ENCODE measurements around the gene NEXN.

The NEXN gene

DNA sequence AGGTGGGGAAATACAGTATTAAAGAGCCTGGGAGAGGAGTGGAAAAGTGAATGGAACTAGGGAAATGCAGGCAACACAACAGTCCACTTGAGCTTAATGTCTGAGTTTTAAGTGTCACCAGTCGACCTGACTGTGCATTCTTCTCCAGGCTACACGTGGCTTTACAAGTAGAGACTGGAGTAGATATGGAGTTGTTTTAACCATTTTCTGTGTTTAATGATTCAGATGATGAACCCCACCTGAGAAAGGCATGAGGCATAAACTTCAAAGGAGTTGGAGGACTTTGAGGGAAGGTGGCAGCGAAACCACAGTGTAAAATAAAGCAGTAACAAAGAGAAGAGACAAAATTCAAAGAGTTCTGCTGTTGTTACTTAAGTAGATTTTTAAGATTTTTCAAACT, 77.9 kb downstream of the NEXN start:
- TF ChIP-seq, protein P1, sequence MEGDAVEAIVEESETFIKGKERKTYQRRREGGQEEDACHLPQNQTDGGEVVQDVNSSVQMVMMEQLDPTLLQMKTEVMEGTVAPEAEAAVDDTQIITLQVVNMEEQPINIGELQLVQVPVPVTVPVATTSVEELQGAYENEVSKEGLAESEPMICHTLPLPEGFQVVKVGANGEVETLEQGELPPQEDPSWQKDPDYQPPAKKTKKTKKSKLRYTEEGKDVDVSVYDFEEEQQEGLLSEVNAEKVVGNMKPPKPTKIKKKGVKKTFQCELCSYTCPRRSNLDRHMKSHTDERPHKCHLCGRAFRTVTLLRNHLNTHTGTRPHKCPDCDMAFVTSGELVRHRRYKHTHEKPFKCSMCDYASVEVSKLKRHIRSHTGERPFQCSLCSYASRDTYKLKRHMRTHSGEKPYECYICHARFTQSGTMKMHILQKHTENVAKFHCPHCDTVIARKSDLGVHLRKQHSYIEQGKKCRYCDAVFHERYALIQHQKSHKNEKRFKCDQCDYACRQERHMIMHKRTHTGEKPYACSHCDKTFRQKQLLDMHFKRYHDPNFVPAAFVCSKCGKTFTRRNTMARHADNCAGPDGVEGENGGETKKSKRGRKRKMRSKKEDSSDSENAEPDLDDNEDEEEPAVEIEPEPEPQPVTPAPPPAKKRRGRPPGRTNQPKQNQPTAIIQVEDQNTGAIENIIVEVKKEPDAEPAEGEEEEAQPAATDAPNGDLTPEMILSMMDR (conservative IDR thresholded peaks at IDR 0.05; ENCODE audit: control insufficient read depth, insufficient read depth, low read depth, low read length) = no peak
- DNase-seq (ENCODE audit: low read depth) = no peak
- H3K4me3 ChIP-seq (ENCODE audit: control insufficient read depth, low read depth, low read length) = no peak overlapping the region

DNA sequence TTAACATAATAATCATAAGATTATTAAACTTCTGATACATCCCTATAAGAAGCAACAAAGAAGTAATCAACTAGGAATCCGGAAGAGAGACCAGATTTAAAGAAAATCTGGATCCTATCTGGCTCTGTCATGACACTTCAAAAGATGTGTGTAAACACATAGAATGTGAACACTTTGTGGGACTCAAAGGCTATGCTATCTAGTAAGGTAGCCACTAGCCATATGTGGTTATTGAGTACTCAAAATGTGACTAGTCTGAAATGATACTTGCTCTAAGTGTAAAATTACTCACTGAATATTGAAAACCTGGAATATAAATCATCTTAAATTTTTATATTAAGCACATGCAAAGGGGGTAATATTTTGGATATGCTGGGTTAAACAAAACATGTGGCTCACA, 81.8 kb downstream of the NEXN start:
- TF ChIP-seq, protein P1 (conservative IDR thresholded peaks at IDR 0.05; ENCODE audit: control insufficient read depth, insufficient read depth, low read depth, low read length) = no peak
- DNase-seq (ENCODE audit: low read depth) = peak; percentile 20
- no peak overlapping the region for H3K4me3 ChIP-seq (ENCODE audit: control insufficient read depth, low read depth, low read length)

DNA sequence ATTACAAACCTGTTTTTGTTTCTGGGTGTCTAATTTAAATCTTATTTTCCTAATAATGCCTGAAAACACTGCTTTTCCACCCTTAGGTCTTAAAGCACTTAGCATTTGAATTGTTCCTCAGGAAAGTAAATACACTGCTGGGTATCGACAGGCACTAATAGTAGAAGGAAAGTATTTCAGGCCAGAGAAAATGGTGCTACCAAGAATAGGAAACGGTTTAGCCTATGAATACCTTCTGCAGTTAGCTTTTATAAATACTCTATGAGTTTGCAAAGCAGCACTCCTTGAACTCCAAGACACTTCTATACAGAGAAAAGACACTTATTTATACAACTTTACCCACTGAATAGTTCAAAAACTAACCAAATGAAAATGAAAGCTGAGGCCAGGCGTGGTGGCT, 83.7 kb downstream of the NEXN start:
- DNase-seq (ENCODE audit: low read depth) = no peak
- no peak overlapping the region for H3K4me3 ChIP-seq (ENCODE audit: control insufficient read depth, low read depth, low read length)

DNA sequence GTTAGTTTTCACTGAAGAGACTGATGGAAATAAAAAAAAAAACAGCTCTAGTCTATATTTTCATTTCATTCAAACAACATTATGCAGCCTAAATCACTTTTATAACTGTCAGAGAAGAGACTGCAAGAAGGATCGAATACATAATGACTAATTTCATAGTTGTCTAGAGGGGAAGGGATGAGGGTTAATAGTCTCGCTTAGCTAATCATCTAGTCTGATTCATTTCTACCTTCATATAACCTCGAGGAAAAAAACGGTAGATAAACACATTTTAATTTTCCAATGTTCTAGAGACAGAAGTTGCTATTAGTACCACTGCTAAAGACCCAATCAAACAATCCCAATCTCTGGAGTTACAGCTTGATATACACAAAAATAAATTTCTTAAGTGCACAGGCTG, 87.0 kb downstream of the NEXN start:
- DNase-seq (ENCODE audit: low read depth) = peak; percentile 69
- H3K4me3 ChIP-seq (ENCODE audit: control insufficient read depth, low read depth, low read length) = peak overlapping the region; percentile 88

More for the DNA sequence above, 83.7 kb downstream of the NEXN start:
- TF ChIP-seq, protein P1 (conservative IDR thresholded peaks at IDR 0.05; ENCODE audit: control insufficient read depth, insufficient read depth, low read depth, low read length) = no peak

DNA sequence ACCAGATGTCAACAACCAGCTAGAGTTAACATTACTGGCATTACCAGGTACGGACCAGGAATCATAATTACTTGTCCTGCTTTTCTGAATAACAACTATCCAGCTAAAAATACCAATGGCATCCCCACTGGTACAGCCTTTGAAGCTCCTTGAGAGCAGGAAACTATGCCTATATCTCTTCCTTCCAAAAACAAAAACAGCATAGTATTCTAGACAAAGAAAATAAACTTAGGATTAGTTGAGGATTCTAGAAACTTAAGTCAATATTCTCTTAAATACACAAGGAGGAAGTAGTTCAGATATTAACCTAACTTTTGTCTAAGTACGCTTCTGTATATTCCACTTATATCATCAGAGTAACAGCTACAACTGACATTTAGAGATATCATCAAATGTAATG, 87.5 kb downstream of the NEXN start:
- DNase-seq (ENCODE audit: low read depth) = no peak
- peak overlapping the region; percentile 88 for H3K4me3 ChIP-seq (ENCODE audit: control insufficient read depth, low read depth, low read length)
- TF ChIP-seq, protein P1 (conservative IDR thresholded peaks at IDR 0.05; ENCODE audit: control insufficient read depth, insufficient read depth, low read depth, low read length) = no peak

More for the DNA sequence above, 87.0 kb downstream of the NEXN start:
- TF ChIP-seq, protein P1 (conservative IDR thresholded peaks at IDR 0.05; ENCODE audit: control insufficient read depth, insufficient read depth, low read depth, low read length) = no peak

DNA sequence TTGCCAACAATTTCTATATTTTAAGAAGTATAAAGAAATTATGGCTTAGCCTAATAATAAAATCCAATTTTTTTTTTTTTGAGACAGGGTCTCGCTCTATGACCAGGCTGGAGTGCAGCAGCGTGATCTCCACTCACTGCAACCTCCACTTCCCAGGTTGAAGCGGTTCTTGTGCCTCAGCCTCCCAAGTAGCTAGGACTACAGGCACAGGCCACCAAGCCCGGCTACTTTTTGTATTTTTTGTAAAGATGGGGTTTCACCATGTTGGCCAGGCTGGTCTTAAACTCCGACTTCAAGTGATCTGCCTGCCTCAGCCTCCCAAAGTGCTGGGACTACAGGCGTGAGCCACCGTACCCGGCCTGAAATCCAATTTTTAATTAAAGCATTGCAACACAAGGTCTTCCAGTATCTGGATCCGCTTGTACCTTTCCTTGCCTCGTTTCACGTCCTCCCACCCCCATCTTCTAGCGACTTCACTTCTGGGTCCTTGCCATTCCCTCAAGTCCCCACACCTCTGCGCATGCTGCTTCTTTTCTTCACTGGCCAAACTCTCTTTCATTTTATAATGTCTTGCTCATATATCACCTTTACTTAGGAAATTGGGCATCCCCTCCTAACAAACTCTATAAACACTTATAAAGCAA, 88.1 kb downstream of the NEXN start:
- TF ChIP-seq, protein P1 (conservative IDR thresholded peaks at IDR 0.05; ENCODE audit: control insufficient read depth, insufficient read depth, low read depth, low read length) = no peak
- H3K4me3 ChIP-seq (ENCODE audit: control insufficient read depth, low read depth, low read length) = peak overlapping the region; percentile 88
- no peak for DNase-seq (ENCODE audit: low read depth)

DNA sequence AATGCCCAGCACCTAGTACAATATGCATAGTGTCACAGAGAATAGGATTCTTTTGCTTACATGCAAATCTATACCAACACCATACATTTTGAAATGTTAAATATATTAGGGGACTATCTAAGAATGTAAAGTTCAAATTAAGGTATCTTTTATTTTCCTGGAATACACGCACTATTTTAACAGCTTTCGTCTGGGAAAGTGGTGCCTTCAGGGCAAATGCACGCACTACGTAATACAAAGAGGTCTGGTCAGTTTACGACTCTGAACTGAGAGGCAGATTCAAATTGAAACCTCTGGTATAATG, 89.5 kb downstream of the NEXN start:
- TF ChIP-seq, protein P1 (conservative IDR thresholded peaks at IDR 0.05; ENCODE audit: control insufficient read depth, insufficient read depth, low read depth, low read length) = no peak
- no peak for DNase-seq (ENCODE audit: low read depth)
- H3K4me3 ChIP-seq (ENCODE audit: control insufficient read depth, low read depth, low read length) = peak overlapping the region; percentile 88

Data from fibroblast of mammary gland (primary cell).